GM19468 (cell line): ENCODE measurements around the gene PKNOX2.

Source experiments
- ATAC-seq: cut with Tn5 transposase; IDR thresholded peaks from one replicate; pipeline ENCODE4 v1.9.1; 2021; ENCODE audit warnings: mild to moderate bottlenecking, moderate library complexity, moderate number of reproducible peaks; ENCODE audit not compliant: unreplicated experiment; ENCODE audit errors: extremely low read depth

PKNOX2 gene

DNA sequence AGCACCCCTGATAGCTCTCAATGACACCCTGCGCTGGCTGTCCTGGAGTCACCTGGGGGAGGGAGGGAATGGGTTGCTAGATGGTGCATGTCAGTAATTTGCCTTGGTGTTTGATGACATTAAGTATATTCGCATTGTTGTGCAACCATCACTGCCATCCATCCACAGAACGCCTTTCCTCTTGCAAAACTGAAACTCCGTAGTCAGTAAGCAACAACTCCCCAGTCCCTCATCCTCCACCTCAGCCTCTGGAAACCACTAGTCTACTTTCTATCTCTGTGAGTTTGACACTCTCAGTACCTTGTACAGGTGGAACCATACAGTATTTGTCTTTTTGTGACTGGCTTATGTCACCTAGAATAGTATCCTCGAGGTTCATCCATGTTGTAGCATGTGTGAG lies 62.6 kb downstream of the PKNOX2 start:
- ATAC-seq: no peak

DNA sequence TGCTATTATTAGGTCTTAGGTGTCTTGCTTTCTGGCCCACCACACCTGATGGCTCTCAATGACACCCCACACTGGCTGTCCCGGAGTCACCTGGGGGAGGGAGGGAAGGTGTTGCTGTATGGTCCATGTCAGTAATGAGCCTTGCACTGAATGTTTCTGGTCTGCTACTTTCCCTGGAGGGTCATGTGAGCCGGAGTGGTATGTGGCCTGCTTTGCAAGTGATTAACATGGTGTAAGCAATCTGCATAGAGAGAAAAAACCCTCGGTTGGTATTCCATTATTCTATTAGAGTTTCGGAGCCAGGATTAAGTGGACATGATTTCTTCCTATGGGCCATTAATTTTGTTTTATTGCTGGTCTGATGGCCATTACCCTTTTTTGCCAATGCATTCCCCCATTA lies 63.9 kb downstream of the PKNOX2 start:
- ATAC-seq: no peak

DNA sequence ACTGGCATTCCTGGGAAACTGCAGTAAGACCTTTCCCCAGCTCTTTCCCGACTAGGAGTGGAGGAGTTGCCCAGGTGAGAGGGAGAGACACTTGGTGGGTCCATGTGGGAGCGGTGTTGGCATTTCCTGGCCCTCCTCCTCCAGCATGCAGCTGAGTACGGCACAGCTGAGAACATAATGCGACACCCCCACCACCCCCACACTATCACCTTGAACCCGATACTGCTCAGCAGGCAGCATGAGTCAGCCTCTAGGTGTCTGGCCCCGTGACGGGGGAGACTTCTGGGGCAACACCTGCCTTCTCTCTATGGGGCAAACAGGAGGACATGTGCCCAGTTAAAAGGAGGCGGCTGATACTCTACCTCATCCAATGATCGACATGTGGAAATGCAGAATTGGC lies 64.4 kb downstream of the PKNOX2 start:
- no peak for ATAC-seq

DNA sequence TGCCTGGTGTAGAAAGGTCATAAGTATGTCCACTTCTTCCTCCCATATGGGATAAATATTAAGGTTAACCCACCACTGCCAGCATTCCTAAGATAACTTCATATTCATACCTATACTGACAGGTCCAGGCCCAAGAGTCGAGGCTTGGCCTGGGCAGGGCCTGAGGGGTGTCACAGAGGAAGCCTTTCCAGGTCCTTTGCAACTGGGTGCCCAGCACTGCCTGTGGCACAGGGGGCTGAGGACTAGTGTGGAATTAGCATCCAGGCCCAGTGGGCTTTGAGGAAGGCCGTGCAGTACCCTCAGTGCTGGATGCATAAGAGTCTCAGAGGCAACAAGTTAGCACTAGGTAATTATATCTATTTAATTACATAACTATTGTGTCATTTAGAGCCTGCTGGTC lies 65.4 kb downstream of the PKNOX2 start:
- ATAC-seq: no peak

DNA sequence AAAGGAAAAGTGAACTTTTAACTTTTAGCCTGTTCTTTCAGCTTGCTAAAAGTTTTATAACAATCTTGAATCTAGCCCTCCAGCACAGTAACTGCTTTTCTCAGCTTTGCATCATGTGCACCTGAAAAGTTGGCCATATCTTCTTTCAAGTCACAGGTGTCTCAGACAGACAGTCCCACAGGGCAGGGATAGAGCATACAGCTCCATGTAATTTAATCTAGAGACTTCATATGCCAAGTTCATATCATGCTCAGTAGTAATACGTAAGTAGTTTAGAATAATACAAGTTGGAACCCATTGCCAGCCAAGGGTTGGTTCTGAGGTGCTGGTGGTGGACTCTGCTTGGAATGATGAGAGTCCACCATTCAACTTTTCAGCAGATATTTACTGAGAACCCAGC lies 68.6 kb downstream of the PKNOX2 start:
- no peak for ATAC-seq

DNA sequence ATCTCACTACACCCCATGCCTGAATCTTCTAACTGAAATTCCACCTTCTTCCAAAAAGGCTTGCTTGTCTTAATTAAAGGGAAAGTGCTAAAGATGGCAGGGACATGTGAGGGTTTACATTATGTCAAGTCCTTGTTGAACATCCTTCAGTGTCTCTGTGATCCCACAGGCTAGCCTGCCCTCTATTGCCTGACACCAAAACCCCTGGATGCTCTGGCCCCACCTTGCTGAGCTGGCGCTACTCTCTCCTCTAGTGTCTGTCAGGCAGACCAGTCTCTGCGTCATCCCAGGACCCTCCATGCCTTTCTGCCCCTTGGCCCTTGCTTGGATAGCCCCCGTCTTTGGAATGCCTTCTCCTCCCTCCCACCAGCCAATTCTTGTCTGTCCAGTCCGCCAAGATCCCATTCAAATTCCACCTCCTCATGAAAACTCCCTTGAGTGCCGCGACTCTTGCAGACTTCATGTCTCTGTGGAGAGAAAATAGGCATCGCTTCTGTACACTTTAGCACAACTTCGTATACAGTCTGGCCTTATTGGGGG lies 69.3 kb downstream of the PKNOX2 start:
- ATAC-seq: no peak

DNA sequence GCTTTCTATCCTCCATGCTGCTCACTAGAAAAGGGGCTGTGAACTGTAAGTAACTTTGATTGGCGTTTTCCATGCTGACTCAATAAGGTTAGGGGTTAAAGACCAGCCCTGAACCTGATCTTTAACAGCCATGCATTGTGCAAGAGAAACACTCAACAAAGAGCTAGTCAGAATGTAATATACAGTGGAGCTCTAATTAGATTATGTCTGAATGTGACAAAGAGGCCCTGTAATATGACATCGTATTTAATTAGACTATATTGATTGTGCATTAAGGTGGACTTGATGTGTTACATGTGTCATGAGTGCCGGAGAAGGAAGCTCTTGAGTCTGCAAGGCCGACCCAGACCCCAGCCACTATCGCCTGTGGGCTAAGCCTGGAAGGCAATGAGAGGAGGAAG lies 70.5 kb downstream of the PKNOX2 start:
- ATAC-seq: no peak

DNA sequence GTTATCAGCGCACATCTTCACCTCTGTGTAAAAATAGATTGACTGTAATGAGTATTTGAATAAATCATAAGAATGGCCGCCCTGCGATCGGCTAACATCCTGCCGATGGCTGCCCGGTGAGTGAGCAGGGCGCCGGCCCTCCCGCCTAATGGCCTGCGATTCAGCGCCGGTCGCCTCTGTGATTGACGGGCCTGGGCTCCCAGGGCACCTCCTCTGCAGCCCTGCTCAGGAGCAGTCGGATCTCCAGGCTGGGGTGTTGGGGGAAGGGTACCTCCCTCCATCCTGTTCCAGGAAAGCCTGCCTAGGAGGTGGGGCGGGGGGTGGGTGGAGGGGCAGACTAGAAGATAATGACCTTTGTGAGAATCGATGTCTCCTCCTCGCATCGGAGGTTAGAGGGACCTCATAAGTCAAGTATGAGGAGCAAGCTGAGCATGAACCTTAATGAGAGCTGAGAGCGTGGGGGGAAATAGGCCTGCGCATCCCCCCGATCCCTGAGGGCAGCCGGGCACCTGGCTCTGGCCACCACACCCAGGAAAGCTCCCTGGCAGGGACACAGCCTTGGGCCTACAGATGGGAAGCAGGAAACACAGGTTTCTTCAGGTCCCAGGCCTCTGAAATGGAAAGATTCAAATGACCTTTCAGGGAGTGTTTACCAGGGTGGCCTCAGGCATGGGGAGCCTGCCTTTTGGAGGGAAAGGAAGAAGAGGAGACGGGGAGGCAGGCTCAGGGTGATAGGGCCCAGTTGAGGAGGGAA lies 71.7 kb downstream of the PKNOX2 start:
- ATAC-seq: no peak

DNA sequence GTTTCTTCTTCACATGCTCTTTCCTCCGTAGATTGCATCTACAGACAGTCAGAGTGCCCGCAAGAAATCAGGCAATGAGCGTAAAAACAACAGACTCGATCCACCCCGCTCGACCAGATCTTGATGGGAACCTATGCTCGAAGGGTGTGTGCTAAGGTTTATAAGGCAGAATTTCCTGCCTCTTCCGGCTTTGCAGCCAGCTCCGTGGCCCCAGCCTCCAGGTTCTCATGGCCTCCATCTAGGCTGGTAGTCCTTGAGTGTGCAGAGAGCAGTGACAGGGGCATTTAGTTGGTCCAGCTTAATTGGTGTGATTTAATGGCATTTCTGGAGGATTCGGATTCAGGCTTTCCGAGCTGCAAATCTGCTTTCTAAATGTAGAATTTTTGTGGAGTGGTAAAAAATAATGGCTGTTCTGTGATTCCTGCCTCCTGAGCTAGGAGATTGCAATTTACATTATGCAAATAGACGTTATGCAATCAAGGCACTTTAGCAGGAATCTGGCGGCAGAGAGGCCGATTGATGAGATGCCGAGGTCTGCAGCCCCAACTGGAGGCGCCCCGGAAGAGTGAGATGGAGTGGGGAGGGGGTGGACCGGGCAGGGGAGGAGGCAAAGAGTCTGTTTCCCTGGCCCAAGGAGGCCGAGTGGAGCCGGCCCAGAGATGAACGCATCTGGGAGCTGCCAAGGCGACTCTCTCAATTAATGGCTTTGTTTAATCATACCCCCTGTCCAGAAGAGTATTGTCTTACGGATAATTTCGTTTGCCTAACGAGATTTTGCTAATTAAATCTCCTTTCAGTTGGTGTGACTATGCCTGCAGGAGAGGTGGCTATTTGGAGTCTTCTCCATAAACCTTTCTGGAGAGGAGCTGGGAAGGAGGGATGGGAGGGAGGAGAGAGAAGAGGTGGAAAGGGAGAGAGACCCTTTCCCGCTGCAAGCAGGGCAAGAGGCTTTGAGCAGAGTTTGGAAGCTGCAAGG lies 75.3 kb downstream of the PKNOX2 start:
- ATAC-seq: no peak

DNA sequence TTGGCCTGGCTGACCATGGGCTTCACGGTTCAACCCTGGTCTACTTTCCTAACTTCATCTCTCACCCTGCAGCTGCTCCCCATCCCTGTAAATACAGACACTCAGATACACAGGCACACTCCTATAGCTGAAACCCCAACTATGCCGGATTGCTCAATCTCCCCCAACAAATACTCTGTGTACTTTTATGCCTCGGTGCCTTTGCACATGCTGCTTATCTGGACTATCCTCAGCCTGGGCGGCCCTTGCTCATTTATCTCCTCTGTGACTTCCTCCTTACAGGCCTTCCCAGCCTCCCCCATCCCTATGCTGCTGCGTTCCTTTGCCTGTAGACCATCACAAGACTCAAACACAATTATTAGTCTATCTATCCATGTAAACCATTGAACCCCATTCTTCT lies 76.6 kb downstream of the PKNOX2 start:
- no peak for ATAC-seq

DNA sequence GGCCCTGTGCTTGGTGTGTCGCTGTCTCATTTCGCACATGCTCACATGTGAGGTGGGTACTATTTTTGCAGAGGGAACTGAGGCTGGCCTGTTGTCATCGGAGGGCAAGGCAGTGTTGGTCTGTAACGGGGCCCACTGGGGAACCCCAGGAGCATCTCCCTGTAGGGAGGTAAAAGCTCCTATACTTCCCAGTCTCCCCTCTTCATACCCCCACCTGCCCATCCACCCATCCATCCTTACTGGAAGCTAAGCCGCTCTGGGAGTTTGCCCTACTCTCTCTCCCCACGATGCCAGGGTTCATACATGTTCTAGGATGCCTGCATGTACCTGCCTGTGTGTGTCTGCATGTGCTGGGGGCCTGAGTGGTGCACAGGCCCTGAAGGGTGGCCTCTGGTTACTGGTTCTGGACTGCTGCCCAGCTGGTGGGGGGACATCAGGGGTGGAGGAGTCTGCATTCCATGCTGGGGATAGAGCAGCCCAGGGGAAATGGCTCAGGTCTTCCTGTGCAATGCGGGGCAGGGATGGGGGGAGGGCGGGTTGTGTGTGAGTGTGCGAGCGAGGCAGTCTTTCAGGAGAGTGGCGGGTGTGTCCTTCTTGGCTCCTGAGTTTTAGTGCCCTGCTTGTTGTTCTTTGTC lies 77.7 kb downstream of the PKNOX2 start:
- no peak for ATAC-seq

DNA sequence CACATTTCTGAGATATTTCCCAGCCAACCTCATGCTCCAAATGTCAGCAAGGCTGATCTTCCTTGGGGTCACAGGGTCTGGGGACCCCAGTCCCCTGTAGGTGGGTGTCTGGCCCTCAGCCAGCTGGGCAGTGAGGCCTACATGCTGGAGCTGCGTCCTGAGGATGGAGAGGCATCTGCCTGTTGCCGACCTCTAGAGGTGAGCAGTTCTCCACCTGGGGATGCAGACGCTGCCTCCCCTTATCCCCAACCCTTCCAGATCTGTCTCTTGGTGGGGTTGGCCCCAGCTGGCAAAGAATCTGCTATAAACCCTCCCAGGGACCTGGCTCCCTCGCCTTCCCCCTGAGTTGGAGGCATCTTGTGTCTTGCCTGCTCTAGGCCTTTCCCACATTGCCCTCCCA lies 79.6 kb downstream of the PKNOX2 start:
- no peak for ATAC-seq

DNA sequence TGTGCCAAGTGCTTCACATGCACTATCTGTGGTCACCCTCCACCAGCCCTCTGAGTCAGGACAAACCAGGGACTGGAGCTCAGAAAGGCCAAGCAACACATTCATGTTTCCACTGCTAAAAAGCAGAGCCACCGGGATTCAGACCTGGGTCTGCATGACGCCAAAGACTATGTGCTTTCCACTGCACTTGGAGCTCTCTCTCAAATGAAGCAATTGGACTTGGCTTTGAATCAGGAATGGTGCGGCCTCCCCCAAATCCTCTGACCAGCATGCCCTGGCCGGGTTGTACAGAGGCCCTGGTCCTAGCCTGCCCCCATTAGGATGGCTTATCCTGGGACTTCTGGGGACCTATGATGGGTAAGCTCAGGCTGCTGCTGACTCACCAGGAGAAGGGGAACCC lies 80.7 kb downstream of the PKNOX2 start:
- no peak for ATAC-seq

DNA sequence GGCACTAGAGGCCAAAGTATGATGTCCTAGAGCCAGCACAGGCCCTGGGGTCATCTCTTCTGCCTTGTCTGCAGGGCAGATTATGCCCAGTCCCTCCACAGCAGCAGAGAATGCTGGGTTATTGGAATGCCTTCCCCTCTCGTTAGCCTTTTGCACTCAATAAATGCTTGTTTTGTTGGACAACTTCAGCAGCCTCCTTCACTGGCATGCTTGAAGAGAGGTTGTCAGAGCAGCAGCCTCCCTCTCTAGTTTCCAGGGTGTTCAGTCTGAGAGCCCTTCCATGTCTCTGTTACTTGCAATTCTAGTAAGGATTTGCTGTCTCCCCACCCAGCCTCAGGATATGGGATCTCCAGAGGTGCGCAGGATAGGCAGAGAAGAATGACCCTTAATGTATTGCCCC lies 82.9 kb downstream of the PKNOX2 start:
- ATAC-seq: no peak

DNA sequence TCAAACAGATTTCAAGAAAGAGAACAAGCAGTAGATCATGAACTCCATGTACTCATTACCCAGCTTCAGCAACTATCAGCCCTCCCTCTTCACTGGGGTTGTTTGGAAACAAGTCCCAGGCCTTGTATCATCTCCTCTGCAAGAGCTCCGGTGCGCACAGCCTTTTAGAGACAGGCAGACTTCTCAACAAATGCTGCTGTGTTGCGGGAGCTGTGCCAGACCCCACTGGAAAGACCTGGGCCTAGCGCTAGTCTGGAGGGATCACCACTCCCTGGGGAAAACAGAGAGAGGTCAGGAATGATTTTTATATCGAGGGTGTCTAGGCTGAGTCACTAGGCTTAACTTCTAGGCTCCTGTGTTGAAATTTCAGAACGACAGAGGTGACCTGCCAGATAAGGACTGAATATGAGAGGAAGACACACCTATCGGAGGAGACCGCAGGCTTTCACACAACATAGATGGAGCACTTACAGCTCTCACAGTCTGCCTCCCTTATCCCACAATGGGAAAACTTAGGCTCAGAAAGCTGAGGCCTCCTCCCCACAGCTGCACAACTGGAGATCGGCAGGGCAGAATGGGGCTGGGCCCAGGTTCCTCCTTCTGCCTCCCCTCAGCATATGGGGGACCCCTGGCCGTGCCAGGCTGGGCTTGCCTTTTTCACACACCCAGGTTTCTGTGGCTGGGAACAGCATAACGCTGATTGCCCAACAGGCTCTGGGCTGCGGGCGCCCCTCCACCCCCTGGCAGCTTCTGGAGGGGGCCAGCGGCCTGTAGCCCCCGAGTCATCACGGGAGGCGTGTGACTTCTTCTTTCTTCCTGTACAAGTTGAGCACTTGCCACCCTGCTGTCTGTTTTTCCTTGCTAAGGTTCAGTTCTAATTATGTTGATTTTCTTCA lies 86.0 kb downstream of the PKNOX2 start:
- no peak for ATAC-seq

DNA sequence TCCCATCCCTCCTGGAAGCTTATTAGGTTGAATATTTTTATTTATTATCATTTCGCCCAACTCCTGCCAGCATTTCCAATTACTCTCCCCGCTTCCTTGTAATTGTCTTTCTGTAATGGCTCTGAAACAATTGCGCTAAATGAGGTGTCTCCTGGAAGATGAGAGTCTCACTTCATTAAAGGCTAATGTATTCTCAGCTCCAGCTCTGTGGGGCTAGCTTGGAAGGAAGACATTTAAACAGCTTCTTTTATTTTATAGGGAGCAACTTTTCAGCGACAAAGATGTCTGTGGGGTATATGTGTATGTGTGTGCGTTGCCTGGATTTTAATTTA lies 86.6 kb downstream of the PKNOX2 start:
- ATAC-seq: no peak

DNA sequence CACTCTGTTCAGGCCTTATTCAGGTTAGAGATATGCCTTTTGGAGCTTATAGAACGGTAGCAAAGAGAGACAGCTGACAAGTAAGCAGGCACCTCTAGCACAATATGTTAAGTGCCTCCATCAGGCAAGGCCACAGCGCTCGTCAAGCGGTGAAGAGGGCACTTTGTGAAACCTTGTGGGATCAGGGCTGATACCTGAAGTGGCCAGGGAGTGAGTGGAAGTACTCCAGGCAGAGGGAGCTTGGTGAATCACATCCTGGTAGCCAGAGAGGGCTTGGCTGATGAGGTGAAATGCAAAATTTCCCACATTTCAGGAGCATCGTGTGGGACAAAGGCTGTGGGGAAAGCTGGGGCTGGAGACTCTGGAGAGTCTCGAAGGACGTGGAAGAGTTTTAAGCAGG lies 87.4 kb downstream of the PKNOX2 start:
- ATAC-seq: no peak

DNA sequence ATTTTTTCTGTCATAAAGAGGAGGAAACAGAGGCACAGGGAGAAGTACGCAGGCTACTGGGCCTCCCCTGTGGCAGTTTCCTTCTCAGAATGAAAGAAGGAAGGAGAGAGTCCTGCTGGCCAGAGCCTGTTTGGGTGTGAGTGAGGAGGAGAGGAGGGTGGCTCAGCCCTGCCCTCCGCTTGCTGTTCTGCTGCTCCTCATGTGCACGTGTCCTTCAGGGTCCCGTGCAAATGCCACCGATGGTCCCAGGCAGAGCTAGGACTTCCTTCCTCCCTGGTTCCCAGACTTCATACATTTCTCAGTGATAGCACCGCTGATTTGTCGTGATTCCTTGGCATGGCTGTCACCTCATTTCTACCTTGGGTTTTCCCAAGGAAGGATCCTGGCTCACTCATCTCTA lies 88.7 kb downstream of the PKNOX2 start:
- no peak for ATAC-seq

DNA sequence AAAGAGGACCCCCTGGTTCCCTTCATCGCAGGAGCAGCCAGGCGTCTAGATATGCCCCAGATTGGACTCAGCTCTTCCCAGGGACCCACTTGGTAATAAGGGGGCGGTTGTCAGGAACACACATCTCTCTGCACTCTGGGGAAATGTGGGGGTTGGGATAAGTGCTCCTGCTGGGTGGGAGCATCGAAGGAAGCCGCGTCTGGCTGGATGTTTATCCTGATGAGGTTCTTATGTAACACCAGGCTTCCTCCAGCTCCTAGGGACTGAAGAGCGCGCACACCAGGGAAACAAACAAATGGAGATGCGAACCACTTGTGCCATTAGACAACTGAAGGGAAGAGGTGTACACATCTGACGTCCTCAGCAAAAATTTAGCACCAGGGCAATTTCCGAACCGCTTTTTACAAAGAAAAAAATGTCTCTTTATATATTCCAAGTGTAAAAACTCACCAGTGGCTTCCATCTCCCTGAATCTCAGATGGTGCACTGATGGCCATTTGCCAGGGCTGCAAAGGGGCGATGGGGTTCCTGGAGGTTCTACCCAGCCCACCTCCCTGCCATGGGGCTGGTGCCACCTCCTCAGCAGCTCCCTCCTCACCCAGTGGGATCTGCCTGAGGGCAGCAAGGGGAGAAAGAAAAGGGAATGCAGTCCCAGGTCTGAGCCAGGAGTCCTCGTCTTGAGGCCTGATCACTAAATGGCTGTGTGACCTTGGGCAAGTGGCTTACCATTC lies 89.4 kb downstream of the PKNOX2 start:
- ATAC-seq: no peak
